A673 (cell line): Measurements from ENCODE around the gene EPB41L4A. TPM values are rescaled to one million over a fixed set of nuclear protein-coding genes. Genes with fewer than 3 reads are reported as not detected.

Experiments used
- BruUV-seq: library from RNA; stranded (reverse); fragments of 400-500 nt; replicated peaks from 2 replicates; lab custom pipeline; 2021; lab: Mats Ljungman, UMichigan
- CTCF ChIA-PET: fragments of 300-600 bp; sonication (Branson Sonifier 250); formaldehyde crosslinking; loops from one replicate; lab custom pipeline; 2022; ENCODE audit warnings: antibody characterized with exemption; lab: Charles Lee
- POLR2A ChIA-PET: fragments of 300-600 bp; sonication (Branson Sonifier 250); formaldehyde crosslinking; loops from one replicate; lab custom pipeline; 2022; ENCODE audit warnings: antibody characterized with exemption; ENCODE audit not compliant: low non-redundant PET; lab: Charles Lee
- DNase-seq: peaks from one replicate; pipeline ENCODE4 v3.0.0-alpha.2; 2015; ENCODE audit warnings: low spot score
- H3K27ac ChIP-seq: fragments of 200-600 bp; sonication (generic); 2 replicates; pipeline ENCODE4 v1.5.1; 2016; ENCODE audit warnings: mixed run types, low read depth, mild to moderate bottlenecking, mixed read lengths, antibody characterized with exemption, low read length; ENCODE audit not compliant: poor library complexity, severe bottlenecking
- H3K27me3 ChIP-seq: fragments of 200-600 bp; sonication (generic); replicated peaks from 2 replicates; pipeline ENCODE4 v1.6.1; 2017; ENCODE audit warnings: mixed run types, low read depth, mild to moderate bottlenecking, mixed read lengths, antibody characterized with exemption, low read length; ENCODE audit not compliant: insufficient read depth, poor library complexity
- H3K36me3 ChIP-seq: fragments of 200-600 bp; sonication (generic); 2 replicates; pipeline ENCODE4 v1.6.1; 2016; ENCODE audit warnings: mixed run types, mild to moderate bottlenecking, mixed read lengths, antibody characterized with exemption, low read length; ENCODE audit not compliant: insufficient read depth, poor library complexity, severe bottlenecking
- H3K4me1 ChIP-seq: fragments of 200-600 bp; sonication (generic); 2 replicates; pipeline ENCODE4 v1.6.1; 2017; ENCODE audit warnings: mixed run types, mild to moderate bottlenecking, mixed read lengths, antibody characterized with exemption, low read length; ENCODE audit not compliant: insufficient read depth, poor library complexity, severe bottlenecking
- H3K4me3 ChIP-seq: fragments of 200-600 bp; sonication (generic); 2 replicates; pipeline ENCODE4 v1.5.1; 2016; ENCODE audit warnings: low read depth, mixed run types, mild to moderate bottlenecking, mixed read lengths, low read length; ENCODE audit not compliant: poor library complexity, severe bottlenecking
- H3K9me3 ChIP-seq: fragments of 200-600 bp; sonication (generic); 2 replicates; pipeline ENCODE4 v1.6.1; 2016; ENCODE audit warnings: mixed run types, low read depth, mild to moderate bottlenecking, mixed read lengths, antibody characterized with exemption, low read length; ENCODE audit not compliant: poor library complexity, severe bottlenecking
- CTCF ChIP-seq: fragments of 300-800, 200-600 bp; sonication (generic); conservative IDR thresholded peaks from 2 replicates; pipeline ENCODE4 v1.5.1; 2017; ENCODE audit warnings: low read depth, mild to moderate bottlenecking, antibody characterized with exemption, low read length, moderate library complexity, mixed read lengths
- EZH2 ChIP-seq: fragments of 200-600 bp; sonication (generic); IDR thresholded peaks from 2 replicates; pipeline ENCODE4 v1.6.1; 2017; ENCODE audit warnings: borderline replicate concordance, low read depth, mild to moderate bottlenecking, mixed read lengths, antibody characterized with exemption, low read length; ENCODE audit not compliant: poor library complexity, severe bottlenecking
- intact Hi-C: fragments of 100-400 bp; cut with micrococcal nuclease; formaldehyde crosslinking; loops from one replicate; pipeline ENCODE4 v1.10.0; 2022; ENCODE audit not compliant: unreplicated experiment
- total RNA-seq: library from RNA; stranded (reverse); gene quantifications from 2 replicates; pipeline ENCODE4 v1.2.3, GENCODE V29; 2021

Gene EPB41L4A
- total RNA-seq, 1 experiment from 2014 or later: not detected

GRCh38 chr5:112263469-112263868 is 155.6 kb downstream of the EPB41L4A start:
- BruUV-seq: no TSS peak
- ChIA-PET POLR2A (no interaction called here), CTCF (no interaction called here)
- intact Hi-C loops: no loop called here
- TF ChIP-seq EZH2 (no peak), CTCF (no peak)
- Histone ChIP-seq H3K4me1 (no peaks in the 10 kb centered on the region), H3K27ac (no peak overlapping the region), H3K4me3 (no peak overlapping the region), H3K27me3 (no peaks in the 10 kb centered on the region), H3K9me3 (no peaks in the 10 kb centered on the region), H3K36me3 (no peaks in the 10 kb centered on the region)
- no peak for DNase-seq

- Histone ChIP-seq H3K27me3 (no peaks in the 10 kb centered on the region), H3K9me3 (no peaks in the 10 kb centered on the region), H3K4me3 (no peak overlapping the region), H3K27ac (no peak overlapping the region), H3K36me3 (no peaks in the 10 kb centered on the region), H3K4me1 (no peaks in the 10 kb centered on the region)
- no peak for DNase-seq
- CTCF ChIA-PET: no interaction called here
- POLR2A ChIA-PET: interaction anchor here (0.6 kb wide), 1 partner anchor 779 kb away, joined by 6 read pairs; no protein-coding TSS in a partner anchor
- TF ChIP-seq CTCF (no peak), EZH2 (no peak)
- no TSS peak for BruUV-seq
- intact Hi-C loops: no loop called here
Observed at GRCh38 chr5:112258571-112258970, 160.5 kb downstream of the EPB41L4A start.

- no TSS peak for BruUV-seq
- POLR2A ChIA-PET: no interaction called here
- TF ChIP-seq EZH2: no peak
- TF ChIP-seq CTCF: no peak
- intact Hi-C loops: no loop called here
- no peak overlapping the region for H3K4me3 ChIP-seq
- H3K27me3 ChIP-seq: no peaks in the 10 kb centered on the region
- no peaks in the 10 kb centered on the region for H3K9me3 ChIP-seq
- DNase-seq: no peak
- no peak overlapping the region for H3K27ac ChIP-seq
- no peaks in the 10 kb centered on the region for H3K36me3 ChIP-seq
- H3K4me1 ChIP-seq: no peaks in the 10 kb centered on the region
- CTCF ChIA-PET: no interaction called here
Observed at GRCh38 chr5:112257976-112258375, 161.1 kb downstream of the EPB41L4A start.
